Esophagus mucosa (tissue), 1 donor: ENCODE measurements around the gene PIP4K2B. TPM values are rescaled to one million over a fixed set of nuclear protein-coding genes. Genes with fewer than 3 reads are reported as not detected.
"Not testable (repeated sequence)": the region's sequence is repeated elsewhere in the genome, so short reads cannot be mapped to it uniquely, and the experiment has no call there.

Experiments used
- ATAC-seq: fragments of 200-7000 bp; cut with Tn5 transposase; one replicate; pipeline ENCODE4 v1.9.1; 2020
- total RNA-seq: library from RNA; stranded (reverse); gene quantifications from one replicate; pipeline ENCODE4 v1.2.4, GENCODE V29; 2023
- donor health status: DM: yes; HTN: yes; CAD: no.

Gene PIP4K2B
- total RNA-seq, result 15.1 TPM

DNA sequence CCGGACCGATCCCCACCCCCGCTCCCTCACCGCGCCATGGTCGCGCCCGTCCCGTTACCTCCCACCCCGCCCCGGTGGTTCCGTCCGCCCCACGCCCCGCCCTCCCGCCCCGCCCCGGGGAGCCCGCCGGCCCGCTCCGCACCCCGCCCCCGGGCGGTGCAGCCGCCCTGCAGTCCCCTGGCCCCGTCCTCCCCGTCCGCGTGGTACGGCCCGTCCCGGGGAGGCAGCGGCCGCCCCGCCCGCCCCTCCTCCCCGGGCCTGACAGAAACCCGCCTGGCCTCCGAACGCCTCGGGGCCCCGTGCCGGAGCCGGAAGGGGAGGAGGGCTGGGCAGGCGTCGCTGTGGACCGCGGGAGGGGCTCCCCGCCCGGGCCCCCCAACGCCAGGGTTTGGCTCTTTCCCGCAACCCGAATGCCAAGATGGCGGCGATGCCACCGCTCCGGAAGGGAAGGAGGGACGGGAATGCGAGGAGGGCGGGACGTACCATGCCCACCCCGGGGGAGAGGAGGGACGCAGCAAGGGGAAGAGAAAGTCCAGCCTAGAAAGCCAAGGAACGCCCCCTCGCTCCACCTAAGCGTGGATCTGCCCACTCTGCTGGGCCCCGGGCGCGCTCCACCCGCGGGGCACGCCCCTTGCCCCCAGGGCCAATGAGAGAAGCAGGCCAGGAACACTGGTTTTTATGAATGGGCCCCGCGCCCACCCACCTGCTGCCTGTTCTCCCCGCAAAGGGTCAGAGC is at the start of gene PIP4K2B:
TSS of gene PIP4K2B (minus strand) at position 56 of the 736 bp plus-strand sequence. CDS start 132 bp downstream, outside the sequence.
- ATAC-seq, result peak; percentile 94

DNA sequence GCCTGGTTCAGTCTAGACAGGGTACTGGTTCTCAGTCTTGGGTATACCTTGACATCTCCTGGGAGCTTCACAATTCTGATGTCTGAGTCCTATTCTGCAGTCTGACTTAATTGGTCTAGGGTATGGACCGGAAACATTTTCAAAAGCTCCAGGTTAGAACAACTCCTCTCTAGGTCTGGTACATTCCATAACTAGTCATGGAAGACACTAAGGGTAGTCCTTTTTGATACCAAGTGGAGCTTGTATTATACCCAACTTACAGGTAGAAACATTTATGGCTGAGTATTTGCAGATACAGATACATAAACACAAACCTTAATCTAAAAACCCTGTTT is 49.2 kb upstream of the PIP4K2B start:
- no peak for ATAC-seq

DNA sequence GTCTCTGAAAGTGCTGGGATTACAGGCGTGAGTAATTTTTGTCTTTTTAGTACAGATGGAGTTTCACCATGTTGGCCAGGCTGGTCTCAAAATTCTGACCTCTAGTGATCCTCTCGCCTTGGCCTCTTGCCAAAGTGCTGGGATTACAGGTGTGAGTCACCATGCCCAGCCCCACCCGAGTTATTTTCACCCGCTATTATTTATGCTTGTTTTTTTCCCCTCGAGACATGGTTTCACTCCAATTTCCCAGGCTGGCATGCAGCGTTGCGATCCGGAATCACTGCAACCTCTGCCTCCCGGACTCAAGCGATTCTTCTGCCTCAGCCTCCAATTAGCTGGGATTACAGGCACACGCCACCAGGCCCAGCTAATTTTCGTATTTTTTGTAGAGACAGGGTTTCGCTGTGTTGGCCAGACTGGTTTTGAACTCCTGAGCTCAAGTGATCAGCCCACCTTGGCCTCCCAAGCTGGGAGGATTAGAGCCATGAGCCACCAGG is 45.0 kb upstream of the PIP4K2B start:
- peak; percentile 53 for ATAC-seq

DNA sequence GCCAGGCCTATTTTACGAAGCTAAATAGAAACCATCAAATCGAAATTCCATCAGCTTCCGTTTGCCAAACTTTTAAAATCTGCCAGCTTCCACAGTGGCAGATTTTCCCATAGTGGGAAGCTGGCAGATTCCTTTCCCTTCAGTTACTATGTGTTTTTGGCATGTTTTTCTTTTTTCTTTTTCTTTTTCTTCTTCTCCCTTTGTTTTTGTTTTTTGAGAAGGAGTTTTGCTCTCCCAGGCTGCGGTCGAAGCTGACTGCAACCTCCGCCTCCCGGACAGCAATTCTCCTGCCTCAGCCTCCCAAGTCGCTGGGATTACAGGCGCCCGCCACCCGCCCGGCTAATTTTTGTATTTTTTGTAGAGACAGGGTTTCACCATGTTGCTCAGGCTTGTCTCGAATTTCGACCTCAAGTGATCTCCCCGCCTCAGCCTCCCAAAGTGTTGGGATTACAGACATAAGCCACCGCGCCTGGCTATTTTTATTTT is 26.4 kb upstream of the PIP4K2B start:
- no peak for ATAC-seq

DNA sequence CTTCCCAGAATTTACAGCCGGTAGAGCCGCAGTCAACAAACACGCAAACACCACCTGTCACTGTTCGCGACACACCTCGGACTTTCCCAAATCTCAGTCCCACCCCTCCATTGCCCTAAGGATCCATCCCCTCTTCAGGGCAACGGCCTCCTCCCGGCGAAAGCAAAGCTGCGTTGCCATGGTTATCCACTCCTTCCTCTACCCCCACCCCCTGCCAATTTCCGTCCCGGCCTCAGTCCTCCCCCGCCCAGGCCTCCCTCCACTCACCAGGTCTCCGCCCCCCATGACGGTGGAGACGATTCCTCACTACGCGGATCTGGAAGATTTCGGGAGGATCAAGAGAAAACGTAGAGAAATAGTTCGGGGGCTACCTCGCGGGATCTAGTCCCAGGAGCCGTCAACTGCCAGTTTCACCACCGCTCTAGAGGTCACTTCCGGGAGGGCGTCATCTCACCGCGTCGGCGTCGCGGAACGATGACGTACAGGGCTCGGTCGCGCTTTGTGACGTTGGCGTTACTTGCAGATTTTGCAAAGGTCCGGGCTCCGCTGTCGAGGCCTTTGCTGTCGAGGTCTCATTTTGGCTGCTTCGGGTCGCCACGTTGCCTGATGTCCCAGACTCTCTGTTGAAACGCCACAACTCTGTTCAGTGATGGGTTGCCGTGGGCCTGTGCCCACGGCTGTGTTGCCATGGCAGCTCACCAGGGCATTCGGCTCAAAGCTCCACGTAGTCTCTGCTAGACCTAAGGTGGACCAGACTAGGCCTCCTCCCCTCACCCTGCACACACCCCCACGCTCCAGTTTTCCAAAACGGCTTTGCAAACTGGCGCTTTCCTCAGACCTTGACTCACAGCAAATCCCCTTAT is 25.8 kb upstream of the PIP4K2B start, which contains the start of gene CWC25:
TSS of gene CWC25 (minus strand) at position 423 of the 863 bp plus-strand sequence. CDS start at position 285, 138 bp downstream.
- ATAC-seq, result peak; percentile 93

DNA sequence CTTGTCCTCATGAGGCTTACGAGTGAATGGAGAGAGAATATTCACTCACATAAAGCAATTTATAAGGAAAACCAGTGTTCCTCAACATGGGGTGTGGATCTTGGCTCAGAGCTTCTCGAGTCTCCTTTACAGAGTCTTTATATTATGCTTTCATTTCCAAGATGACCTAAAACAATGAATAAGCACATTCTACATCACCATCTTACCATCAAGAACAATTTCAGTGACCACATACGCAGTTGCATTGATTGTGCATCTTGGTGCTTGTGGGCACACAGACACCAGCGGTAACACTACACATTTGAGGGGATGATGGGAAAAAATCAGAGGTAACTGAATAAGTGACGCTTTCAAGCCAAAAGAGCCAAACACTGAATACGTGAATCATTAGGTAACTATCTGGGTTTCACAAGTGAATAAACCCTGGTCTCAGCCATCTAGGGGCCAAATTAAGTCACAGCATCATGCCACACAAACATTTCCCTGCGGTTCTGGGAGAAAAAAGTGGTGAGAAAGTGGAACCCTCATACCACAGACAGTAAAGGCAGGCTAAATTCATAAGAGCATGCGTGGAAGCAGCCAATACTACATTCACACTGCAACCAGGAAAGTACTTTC is 16.3 kb upstream of the PIP4K2B start:
- no peak for ATAC-seq

DNA sequence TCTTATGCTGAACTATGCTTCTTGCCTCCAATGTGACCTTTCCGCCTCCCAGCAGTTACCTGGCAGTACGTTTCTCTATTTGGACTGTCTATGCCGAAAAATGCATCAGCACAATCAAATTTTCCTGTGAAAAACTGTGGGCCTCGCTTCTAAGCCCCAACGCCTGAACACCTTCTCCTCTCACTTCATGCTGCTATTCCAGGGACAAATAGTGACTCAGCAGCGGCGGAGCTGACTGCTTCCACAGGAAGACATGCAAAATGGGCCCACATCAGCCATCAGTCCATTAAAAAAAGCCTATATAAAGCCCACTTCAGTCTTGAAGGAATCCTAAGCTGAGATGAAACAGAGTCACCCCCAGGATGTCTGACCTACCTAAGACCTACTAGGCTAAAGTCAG is 10.5 kb upstream of the PIP4K2B start:
- ATAC-seq, result no peak

DNA sequence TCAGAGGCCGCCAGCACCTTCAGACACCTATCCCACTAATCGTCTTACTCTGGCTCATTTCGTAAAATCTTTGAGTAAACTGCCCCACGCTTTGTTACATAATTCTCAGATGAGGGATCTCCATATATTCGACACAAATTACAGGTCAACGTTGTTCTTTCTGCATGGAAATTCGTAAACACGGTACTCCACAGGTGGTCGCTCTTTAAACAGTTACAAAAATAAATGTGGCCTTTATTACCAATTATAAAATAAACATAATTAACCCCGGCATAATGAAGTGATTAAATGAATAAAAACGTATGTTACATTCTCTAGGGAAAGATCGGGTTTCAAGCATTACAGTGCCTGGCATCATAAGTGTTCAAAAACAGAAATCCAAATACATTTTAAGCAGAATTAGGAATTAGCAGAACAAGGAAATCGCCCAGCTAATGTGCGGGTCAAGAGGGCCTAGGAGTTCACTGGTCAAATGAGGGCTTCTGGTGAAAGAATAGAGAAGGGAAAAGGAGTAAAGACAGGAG is 943 bp upstream of the PIP4K2B start:
- no peak for ATAC-seq

DNA sequence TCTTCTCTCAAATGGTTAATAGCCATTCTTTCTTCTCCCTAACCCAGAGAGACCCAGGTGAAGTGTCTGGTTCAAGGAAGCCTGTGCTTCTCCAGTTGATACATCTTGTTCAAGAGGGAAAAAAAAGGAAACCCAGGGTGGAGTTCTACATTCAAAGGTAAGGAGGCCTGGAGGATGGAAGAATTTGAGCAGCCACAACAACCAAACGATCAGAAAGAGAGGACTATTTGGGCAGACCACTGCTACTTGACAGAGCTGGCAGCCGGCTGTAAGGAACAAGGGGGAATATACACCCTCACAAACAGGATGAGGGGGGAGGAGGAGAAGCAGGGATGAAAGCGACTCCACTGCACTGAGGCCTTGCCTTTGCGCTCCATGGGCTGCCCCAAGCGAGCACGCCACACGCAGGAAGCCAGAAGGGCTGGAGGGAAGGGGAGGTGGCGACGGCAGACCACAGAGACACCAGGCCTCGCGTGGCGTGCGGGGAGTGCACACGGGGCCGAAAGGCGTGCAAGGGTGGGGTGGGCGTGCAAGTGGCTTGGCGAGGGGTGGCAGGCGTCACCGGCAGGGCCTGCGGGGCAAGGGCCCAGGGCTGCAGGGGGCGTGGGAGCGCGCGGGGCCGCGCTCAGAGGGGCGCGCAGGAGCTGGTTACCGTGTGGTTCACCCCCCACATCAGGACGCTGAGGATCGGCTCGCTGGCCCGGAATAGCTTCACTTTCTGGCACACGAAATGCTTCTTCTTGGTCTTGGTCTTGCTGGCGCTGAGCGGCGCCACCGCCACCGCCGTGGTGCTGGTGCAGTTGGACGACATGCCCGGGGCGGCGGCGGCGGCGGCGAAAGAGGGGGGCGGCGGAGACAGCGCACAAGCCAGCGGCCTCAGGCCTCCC is 499 bp downstream of the PIP4K2B start:
- peak; percentile 42 for ATAC-seq

DNA sequence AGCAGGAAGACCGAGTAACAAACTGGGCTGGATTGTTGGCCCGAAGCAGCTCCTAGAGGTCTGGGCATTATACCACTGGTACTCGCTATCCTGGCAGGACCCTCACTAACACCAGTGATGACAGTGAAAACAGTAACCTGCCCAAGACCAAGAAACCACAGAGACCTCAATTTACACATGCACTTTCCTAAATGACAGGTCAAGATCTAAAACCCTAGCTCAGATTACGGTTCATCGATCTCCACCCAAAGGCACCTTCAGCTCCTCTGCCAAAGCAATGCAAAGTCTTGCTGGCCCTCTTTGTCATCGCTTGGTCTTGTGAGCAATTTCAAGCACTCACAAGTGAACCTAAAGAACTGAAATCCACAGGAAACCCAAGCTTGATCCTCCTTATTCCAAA is 1.5 kb downstream of the PIP4K2B start:
- no peak for ATAC-seq

DNA sequence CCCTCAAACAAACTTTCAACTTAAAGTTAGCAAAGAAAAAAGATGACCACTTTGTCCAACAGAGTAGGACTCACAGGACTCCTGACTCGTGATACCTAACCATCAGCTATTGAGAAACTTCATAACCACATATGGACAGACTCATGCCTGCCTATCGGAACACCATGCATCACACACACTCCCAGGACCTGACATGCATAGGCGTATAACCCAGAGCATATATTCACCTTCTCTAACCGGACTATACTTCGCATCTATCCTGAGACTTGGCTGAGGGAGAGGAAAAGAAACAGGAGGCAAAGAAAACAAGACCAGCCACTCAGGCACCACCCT is 2.2 kb downstream of the PIP4K2B start:
- no peak for ATAC-seq

DNA sequence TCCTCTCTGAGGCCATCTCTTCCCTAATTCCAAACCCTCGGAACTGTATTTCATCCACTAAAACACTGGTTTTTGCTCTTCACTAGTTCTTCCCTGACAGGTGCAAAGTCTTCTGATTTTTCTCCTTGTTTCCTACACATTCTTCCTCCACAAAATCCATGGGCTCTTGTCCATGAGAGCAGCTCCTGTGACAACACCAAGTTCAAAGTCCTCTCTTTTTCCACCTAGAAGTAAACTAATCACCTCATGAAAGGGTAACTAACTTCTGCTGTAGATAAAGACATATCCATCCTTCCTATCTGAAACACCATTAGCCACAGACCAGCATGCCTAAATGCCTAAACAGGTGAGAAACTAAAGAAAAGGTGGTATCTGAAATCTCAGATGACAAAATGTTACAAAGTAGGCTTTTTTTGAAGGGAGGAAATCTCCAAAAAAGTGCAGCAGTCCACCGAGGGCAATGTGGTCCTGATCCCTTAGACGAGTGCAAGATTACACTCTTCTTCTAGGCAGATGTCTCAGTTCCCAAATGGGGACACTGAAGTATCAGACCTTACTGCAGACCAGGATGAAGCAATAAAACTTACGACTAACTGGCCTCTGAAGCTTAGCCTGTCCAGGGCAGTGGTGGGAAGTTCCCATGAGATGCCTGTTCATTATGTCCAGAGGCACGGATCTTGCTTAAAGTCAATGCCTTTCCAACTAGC is 2.8 kb downstream of the PIP4K2B start:
- no peak for ATAC-seq

DNA sequence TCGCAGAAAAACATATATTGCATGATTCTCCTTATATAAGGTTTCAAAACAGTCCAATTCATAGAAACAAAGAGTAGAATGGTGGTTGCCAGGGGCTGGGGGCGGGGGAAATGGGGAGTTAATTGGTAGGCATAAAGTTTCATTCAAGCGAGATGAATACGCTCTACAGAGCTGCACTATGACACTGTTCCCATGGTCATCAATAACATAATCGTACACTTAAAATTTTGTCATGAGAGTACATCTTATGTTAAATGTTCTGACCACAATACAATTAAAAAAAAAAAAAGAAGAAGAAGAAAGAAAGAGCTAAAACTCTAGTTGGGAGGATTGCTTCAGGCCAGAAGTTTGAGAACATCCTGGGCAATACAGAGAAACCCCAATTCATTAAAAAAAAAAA is 5.1 kb downstream of the PIP4K2B start:
- no peak for ATAC-seq

DNA sequence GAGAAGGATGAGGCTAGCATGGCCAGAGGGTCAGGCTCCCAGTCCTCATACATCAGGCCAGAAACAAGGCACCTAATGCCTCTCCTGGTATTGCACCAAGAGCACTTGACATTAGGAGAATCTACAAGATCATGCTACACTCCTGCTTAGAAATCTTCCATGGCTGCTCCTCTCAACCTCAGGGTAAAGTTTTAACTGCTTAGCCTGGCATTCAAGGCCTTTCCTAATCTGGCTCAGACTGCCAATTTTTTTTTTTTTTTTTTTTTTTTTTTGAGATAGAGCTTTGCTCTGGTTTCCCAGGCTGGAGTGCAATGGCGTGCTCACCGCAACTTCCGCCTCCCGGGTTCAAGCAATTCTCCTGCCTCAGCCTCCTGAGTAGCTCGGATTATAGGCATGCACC is 8.2 kb downstream of the PIP4K2B start:
- ATAC-seq, result no peak

DNA sequence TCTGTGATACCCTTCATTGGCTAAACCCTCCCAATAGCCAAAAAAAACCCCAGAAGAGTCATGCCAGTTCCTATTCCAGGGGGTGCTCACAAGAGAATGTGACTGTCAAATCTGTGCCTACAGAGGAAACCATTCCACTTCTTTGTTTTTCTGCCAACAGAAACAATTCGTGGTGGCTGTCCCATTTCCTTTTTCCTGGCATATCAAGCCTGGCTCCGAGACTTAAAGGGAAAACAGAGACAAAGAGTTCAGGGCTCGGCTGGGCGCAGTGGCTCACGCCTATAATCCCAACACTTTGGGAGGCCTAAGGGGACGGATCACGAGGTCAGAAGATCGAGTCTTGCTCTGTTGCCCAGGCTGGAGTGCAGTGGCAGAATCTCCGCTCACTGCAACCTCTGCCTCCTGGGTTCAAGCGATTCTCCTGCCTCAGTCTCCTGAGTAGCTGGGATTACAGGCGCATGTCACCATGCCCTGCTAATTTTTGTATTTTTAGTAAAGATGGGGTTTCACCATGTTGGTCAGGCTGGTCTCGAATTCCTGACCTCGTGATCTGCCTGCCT is 9.1 kb downstream of the PIP4K2B start:
- ATAC-seq, result not testable (repeated sequence)

DNA sequence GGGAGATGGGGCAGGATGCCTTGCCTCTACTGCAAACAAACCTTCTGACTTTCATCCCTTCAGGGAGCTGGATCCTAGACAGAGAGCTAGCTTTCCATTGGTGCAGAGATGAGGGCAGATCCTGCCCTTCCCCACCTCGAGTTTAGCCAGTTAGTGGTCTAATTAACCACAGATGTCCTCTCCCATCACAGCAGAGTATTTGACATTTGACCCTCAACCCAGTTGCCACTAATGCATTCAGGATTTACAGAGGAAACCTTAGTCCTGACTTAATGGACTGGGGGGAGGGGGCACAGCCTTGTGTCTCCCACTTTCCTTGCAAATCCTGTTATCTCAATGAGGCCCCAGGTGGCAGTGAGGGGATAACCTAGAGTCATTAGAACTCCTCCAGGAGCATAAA is 10.2 kb downstream of the PIP4K2B start:
- no peak for ATAC-seq

DNA sequence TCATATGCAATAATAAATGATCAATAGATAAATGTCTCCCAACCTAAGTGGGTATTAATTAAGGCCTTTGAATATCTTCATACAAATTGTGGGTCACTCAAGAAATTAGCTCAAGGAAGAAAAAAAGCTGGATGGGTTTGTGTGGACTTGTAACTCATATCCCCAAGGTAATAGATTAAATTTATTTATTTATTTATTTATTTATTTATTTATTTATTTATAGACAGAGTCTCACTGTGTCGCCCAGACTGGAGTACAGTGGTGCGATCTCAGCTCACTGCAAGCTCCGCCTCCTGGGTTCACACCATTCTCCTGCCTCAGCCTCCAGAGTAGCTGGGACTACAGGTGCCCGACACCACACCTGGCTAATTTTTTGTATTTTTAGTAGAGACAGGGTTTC is 11.4 kb downstream of the PIP4K2B start:
- ATAC-seq, result not testable (repeated sequence)

DNA sequence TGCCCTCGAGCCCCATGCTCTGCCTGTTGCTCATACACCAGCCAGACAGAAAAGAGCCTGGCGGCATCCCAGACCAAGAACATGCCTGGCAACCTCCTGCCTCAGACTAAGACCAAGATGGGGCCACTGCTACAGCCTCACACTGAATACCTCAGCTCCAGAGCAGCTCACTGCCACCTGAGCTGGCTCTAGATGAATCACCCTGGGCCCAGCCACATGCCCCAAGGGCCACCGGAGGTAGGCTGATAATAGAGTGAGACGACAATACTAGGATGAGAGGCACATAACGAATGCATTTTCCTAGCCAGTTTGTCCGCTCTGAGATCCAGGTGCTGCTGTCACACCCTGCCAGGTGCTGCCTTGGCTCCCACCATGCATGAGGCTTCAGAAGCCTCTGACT is 13.0 kb downstream of the PIP4K2B start:
- peak; percentile 96 for ATAC-seq

DNA sequence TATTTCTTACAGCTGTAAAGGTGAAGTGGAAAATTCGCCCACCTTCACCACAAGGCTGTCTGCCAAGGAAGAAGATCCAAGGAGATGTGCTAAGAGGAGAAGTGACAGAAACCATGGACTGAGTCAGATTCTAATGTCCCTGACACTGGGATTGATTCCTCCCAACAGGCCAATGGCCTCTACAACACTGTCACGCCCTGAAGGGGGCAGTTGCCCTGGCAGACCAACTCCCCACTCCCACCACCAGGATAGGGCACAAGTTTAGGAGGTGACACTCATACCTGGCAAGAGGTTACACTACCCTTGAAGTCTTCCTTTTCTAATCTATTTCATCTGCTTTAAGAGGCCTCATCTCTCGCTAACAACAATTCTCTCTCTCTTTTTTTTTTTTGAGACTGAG is 16.1 kb downstream of the PIP4K2B start:
- ATAC-seq, result no peak

DNA sequence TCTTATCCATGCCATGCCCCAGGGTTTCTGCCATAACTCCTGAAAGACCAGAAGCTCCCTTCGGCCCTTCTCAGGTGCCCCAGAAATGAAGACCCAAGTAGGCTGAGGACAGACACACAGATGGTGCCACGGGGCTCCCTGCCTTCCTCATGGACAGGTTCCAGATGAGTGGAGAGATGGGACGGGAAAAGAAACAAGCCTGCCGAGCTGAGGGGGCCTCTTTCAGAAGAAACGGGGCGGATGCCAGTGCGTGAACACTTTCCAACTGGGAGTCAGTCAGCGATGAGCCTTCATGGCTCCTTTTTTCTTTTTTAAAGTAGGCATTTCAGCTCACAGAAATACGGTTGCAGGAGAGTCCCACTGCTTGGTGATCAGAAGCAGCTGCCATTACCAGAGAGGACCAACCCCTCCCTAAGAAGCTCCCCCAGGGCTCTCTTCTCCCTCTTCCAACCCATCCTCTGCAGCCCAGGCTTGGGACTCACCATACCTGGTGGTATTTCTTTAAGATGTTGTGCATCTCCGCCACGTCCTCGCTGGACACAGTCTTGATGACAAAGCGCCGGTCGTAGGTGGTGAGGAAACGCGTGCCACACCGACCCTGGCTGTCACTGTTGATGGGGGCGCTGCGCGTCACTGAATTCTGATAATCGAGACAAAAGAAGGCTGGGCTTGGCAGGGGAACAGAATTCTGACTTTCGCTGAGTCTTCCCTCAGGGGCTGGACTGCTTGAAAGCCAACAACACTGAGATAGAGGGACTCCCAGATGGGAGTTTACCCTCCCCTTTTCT is 19.2 kb downstream of the PIP4K2B start:
- no peak for ATAC-seq
